NCI-H510A treated with DMSO at 0.1 percent for 48 hours (cell line): ENCODE measurements around the gene STS.

Source experiments
- DNase-seq: peaks from one replicate; lab custom pipeline; 2025; lab: John Stamatoyannopoulos, UW

The STS gene

DNA sequence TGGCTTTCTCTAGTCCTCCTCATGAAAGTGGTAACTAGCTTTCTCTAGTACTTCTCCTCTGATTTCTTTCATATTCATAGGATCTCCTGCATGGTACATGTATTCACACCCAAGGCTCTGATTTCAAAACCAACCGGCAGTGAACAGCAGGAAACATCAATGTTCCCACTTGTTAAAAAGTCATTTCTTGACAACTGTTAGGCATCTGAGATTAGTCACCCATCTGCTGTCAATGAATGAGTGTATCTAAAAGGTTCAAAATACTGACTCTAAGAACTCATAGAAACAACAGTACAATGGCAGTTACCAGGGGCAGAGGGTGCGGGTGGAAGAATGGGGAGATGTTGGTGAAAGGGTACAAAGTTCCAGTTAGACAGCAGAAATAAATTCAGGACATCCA lies 31.9 kb downstream of the STS start:
- DNase-seq, result no peak

DNA sequence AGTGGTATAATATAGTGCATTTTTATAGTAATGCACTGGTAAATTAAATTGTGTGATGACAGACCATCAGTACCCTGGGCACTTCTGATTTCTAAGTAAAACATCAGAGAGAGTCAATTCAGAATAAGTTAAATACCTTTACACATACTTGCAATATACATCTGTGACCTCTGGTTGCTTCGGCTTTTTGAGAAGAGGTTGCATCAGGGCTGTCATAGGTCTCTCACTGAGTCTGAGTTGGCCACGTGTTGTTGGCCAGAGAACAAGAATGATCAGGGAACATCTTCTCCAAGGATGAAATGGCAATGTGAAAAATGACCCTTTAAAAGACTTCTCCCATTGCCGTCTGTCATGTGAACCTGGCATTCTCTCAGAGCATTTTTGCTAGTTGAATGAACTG lies 37.3 kb downstream of the STS start:
- no peak for DNase-seq

DNA sequence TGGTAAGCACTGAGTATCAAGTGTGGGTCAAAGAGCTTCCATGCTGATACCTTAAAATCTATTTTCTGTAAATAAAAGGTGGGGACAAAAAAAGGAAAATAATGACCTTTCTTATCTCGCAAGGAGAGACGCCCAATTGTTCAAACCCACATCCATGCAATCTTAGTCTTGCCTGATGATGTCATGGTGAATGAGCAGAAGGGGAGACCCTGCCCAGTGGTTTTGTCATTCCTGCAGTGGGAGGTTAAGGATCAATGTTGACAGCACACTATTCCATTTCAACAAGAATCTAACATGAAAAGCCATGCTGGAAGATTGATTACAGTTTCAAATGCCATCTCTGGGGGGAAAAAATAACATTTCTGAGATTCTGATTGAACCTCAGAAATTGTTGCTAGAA lies 41.2 kb downstream of the STS start:
- no peak for DNase-seq

DNA sequence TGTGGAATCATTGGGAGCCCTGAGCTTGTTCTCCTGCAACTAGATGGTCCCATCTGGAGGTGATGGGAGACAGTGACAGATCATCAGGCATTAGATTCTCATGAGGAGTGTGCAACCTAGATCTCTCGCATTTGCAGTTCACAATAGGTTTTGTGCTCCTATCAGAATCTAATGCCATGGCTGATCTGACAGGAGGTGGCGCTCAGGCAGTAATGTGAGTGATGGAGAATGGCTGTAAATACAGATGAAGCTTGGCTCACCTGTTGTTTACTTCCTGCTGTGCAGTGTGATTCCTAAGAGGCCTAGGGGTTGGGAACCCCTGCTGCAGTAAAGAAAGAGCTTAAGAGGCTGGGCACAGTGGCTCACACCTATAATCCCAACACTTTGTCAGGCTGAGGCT lies 42.6 kb downstream of the STS start:
- DNase-seq, result peak; percentile 37

DNA sequence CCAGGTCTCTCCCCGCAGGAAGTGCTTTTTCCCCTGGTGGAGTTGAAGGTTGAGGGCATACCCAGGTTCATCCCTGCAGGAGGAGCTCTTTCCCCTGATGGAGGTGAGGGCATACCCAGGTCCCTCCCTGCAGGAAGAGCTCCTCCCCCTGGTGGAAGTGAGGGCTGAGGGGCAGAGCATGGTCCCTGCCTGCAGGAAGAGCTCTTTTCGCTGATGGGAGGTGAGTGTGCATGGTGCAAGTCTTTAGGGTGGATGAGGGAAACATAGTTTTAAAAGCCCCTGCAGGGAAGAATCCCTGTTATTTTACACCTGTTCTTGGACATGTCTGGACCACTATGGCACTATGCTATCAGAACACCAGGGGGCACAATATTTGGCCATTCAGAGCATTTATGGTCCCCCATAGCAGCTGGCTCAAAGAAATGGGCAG lies 44.2 kb downstream of the STS start:
- DNase-seq, result no peak

DNA sequence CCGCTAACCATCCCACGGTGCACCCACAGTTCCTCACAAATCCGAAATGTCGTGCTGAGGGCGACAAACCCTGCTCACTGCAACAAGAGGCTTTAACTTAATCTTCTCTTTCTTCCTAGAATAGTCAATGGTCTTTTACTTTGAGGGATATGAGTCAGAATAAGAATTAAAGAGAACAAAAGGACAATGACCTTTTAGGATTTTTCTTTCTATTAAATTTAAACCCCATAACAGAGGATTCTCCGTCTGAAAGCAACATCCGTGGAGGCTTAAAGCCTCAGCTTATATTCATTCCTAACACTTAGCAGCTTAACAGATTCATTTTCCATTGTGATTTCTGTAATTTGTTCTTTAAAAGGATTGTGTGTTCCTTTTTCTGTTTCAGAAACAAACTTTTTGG lies 45.4 kb downstream of the STS start:
- no peak for DNase-seq

DNA sequence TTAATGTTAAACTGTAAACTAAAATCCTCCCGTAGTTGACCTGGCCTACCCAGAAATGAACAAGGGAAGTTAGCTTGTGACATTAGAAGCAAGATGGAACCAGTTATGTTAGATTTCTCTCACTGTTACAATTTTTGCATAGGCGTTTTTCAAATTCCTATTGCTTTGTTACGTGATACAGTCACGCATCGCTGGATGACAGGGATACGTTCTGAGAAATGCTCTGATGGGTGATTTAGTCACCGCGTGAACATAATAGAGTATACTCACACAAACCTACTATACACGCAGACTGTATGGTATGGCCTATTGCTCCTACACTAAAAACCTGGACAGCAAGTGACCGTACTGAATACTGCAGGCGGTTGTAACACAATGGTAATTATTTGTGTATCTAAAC lies 47.1 kb downstream of the STS start:
- no peak for DNase-seq
